DND-41 (cell line): ENCODE results near the gene BTBD16.

Source experiments
- ATAC-seq: fragments of 200-7000 bp; cut with Tn5 transposase; 3 replicates; pipeline ENCODE4 v1.9.1; 2021; ENCODE audit warnings: low read depth; ENCODE audit not compliant: insufficient read depth
- DNase-seq: peaks from one replicate; pipeline ENCODE4 v3.0.0-alpha.2; 2020
- H2AFZ ChIP-seq: 2 replicates; pipeline ENCODE4 v1.6.0; 2012; ENCODE audit warnings: low read depth, low read length
- H3K27ac ChIP-seq: 2 replicates; pipeline ENCODE4 v1.5.1; 2012; ENCODE audit warnings: low read length, inconsistent platforms
- H3K27me3 ChIP-seq: fragments of 200-600 bp; sonication (generic); 2 replicates; pipeline ENCODE4 v1.6.0; 2012; ENCODE audit warnings: low read length, mild to moderate bottlenecking, inconsistent platforms; ENCODE audit not compliant: insufficient read depth, poor library complexity
- H3K36me3 ChIP-seq: 2 replicates; pipeline ENCODE4 v1.5.1; 2012; ENCODE audit warnings: low read length, inconsistent platforms; ENCODE audit not compliant: insufficient read depth
- H3K4me1 ChIP-seq: 2 replicates; pipeline ENCODE4 v1.5.1; 2012; ENCODE audit warnings: mild to moderate bottlenecking, low read length; ENCODE audit not compliant: insufficient read depth
- H3K4me2 ChIP-seq: 2 replicates; pipeline ENCODE4 v1.6.0; 2012; ENCODE audit warnings: mild to moderate bottlenecking, moderate library complexity, low read length, inconsistent platforms; ENCODE audit not compliant: insufficient read depth
- H3K4me3 ChIP-seq, 2 experiments: fragments of 200-600 bp in 1 of 2; shearing (Covaris generic) in 1 of 2; 2 replicates each; pipeline ENCODE4 v1.5.1; 2012 to 2016; ENCODE audit warnings: inconsistent platforms in 2 of 2, low read length in 2 of 2, mild to moderate bottlenecking in 2 of 2, low read depth in 1 of 2, moderate library complexity in 1 of 2
- H3K79me2 ChIP-seq: 2 replicates; pipeline ENCODE4 v1.6.0; 2012; ENCODE audit warnings: low read length, inconsistent platforms; ENCODE audit not compliant: insufficient read depth
- H3K9ac ChIP-seq: 2 replicates; pipeline ENCODE4 v1.6.0; 2012; ENCODE audit warnings: low read depth, mild to moderate bottlenecking, inconsistent platforms, low read length, moderate library complexity
- H3K9me3 ChIP-seq: 2 replicates; pipeline ENCODE4 v1.5.1; 2012; ENCODE audit warnings: low read length, moderate library complexity, mild to moderate bottlenecking, inconsistent platforms; ENCODE audit not compliant: insufficient read depth, severe bottlenecking
- H4K20me1 ChIP-seq: 2 replicates; pipeline ENCODE4 v1.6.0; 2012; ENCODE audit warnings: low read length; ENCODE audit not compliant: insufficient read depth
- EZH2 ChIP-seq: IDR thresholded peaks from 3 replicates; pipeline ENCODE4 v1.6.1; 2012; ENCODE audit warnings: borderline replicate concordance, low read depth, mild to moderate bottlenecking, moderate library complexity, low read length, inconsistent platforms; ENCODE audit not compliant: severe bottlenecking
- TF ChIP-seq, protein P1 (sequence below): IDR thresholded peaks from 2 replicates; pipeline ENCODE4 v1.5.1; 2012; ENCODE audit warnings: borderline replicate concordance, low read length, moderate library complexity, mild to moderate bottlenecking; ENCODE audit not compliant: poor library complexity, severe bottlenecking; ENCODE audit errors: extremely low read depth

BTBD16 gene

DNA sequence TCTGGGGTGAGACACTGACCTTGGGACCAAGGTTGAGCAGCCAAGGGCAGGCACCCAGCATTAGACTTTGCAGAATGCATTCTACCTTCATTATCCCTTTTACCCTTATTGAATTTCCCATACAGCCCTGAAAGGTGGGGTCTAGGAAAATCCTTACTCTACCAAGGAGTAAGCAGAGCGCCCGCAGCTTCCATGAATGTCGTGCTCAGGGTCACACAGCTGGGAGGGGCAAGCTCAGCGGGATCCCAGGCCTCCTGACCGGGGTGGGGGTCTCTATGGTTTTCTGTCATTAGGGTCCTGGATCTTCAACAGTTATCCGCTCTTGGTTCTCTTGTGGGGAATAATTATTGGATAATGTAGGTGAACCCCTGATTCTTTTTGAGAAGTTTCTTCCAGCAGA lies 30.7 kb upstream of the BTBD16 start:
- no peak for DNase-seq
- no peak for ATAC-seq
- no peaks in the 10 kb centered on the region for H3K27me3 ChIP-seq
- no peak overlapping the region for H3K4me2 ChIP-seq
- H3K79me2 ChIP-seq = no peaks in the 10 kb centered on the region
- TF ChIP-seq EZH2 = no peak
- TF ChIP-seq, protein P1, sequence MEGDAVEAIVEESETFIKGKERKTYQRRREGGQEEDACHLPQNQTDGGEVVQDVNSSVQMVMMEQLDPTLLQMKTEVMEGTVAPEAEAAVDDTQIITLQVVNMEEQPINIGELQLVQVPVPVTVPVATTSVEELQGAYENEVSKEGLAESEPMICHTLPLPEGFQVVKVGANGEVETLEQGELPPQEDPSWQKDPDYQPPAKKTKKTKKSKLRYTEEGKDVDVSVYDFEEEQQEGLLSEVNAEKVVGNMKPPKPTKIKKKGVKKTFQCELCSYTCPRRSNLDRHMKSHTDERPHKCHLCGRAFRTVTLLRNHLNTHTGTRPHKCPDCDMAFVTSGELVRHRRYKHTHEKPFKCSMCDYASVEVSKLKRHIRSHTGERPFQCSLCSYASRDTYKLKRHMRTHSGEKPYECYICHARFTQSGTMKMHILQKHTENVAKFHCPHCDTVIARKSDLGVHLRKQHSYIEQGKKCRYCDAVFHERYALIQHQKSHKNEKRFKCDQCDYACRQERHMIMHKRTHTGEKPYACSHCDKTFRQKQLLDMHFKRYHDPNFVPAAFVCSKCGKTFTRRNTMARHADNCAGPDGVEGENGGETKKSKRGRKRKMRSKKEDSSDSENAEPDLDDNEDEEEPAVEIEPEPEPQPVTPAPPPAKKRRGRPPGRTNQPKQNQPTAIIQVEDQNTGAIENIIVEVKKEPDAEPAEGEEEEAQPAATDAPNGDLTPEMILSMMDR = no peak
- no peaks in the 10 kb centered on the region for H3K36me3 ChIP-seq
- no peaks in the 10 kb centered on the region for H4K20me1 ChIP-seq
- H2AFZ ChIP-seq = no peak overlapping the region
- H3K4me1 ChIP-seq = no peaks in the 10 kb centered on the region
- no peaks in the 10 kb centered on the region for H3K9me3 ChIP-seq
- no peak overlapping the region for H3K4me3 ChIP-seq
- H3K9ac ChIP-seq = no peak overlapping the region
- H3K27ac ChIP-seq = no peak overlapping the region

DNA sequence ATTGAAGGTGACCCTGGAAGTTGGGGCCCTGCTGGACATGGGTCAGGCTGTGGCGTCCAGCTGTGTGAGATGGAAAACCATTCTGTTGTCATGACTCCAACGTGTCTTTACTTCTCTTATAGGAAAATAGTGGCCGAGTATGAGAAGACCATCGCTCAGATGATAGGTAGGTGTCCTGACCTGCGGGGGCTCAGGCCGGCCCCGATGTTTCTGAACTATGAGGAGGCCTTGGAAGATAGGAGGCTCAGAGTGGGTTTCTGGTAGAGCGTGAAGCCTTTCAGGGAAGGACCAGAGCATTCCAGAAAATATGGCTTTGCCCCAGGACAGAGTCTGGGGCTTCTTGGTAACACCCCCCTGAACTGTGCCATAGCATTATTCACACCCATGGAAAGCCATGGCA lies 29.3 kb upstream of the BTBD16 start:
- no peak overlapping the region for H2AFZ ChIP-seq
- H3K79me2 ChIP-seq = no peaks in the 10 kb centered on the region
- no peaks in the 10 kb centered on the region for H3K27me3 ChIP-seq
- no peak overlapping the region for H3K4me2 ChIP-seq
- no peak overlapping the region for H3K27ac ChIP-seq
- no peak overlapping the region for H3K4me3 ChIP-seq
- DNase-seq (no peak), ATAC-seq (no peak)
- H4K20me1 ChIP-seq = no peaks in the 10 kb centered on the region
- no peaks in the 10 kb centered on the region for H3K4me1 ChIP-seq
- H3K36me3 ChIP-seq = no peaks in the 10 kb centered on the region
- no peaks in the 10 kb centered on the region for H3K9me3 ChIP-seq
- no peak for TF ChIP-seq EZH2
- TF ChIP-seq, protein P1 = no peak
- no peak overlapping the region for H3K9ac ChIP-seq

DNA sequence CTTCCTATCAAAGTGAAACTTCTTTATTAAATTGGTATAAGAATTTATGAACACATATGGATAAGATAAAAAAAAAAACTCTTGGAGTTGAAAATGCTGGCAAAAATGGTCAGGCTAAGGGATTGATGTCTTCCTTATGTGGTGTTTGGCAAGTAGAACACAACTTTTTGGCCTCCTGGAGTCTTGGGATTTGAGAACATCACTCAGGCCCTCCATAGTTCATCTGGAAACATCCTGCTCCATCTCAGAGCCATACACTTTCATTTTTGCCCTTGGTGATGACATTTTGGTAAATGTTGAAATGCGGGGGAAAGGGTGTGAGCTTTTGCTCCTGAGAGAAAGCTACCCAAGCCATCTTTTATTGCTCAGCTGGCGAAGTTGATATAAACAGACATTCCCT lies 27.5 kb upstream of the BTBD16 start:
- no peaks in the 10 kb centered on the region for H4K20me1 ChIP-seq
- H3K27ac ChIP-seq = no peak overlapping the region
- no peaks in the 10 kb centered on the region for H3K4me1 ChIP-seq
- H3K9ac ChIP-seq = no peak overlapping the region
- no peak overlapping the region for H3K4me2 ChIP-seq
- H3K9me3 ChIP-seq = no peaks in the 10 kb centered on the region
- no peaks in the 10 kb centered on the region for H3K27me3 ChIP-seq
- H2AFZ ChIP-seq = no peak overlapping the region
- H3K4me3 ChIP-seq = no peak overlapping the region
- TF ChIP-seq EZH2 = no peak
- TF ChIP-seq, protein P1 = no peak
- no peak for DNase-seq
- H3K36me3 ChIP-seq = no peaks in the 10 kb centered on the region
- no peak for ATAC-seq
- H3K79me2 ChIP-seq = no peaks in the 10 kb centered on the region
